CD4-positive, CD25-positive, alpha-beta regulatory T cell (primary cell): Measurements from ENCODE around the gene BACH2. TPM values are rescaled to one million over a fixed set of nuclear protein-coding genes. Genes with fewer than 3 reads are reported as not detected.

Experiments
- ATAC-seq, 2 donors: fragments of 150-1000 bp; cut with Tn5 transposase; one replicate each; pipeline ENCODE4 v1.10.0; 2021; ENCODE audit warnings: low read depth in 2 of 2, moderate number of reproducible peaks in 2 of 2, moderate library complexity in 1 of 2
- DNase-seq, 3 donors: peaks; one replicate each; pipeline versions ENCODE4 v3.0.0 to v3.0.0-alpha.2; 2012 to 2022; ENCODE audit warnings: mixed read lengths in 1 of 3
- H3K27ac ChIP-seq: one replicate; pipeline ENCODE4 v1.7.0; 2013; ENCODE audit warnings: mild to moderate bottlenecking, low read length; ENCODE audit not compliant: insufficient read depth, poor library complexity, severe bottlenecking
- H3K27me3 ChIP-seq: one replicate; pipeline ENCODE4 v1.7.0; 2013; ENCODE audit warnings: low read length; ENCODE audit not compliant: control insufficient read depth, insufficient read depth
- H3K36me3 ChIP-seq: one replicate; pipeline ENCODE4 v1.7.0; 2013; ENCODE audit warnings: mild to moderate bottlenecking, low read length, moderate library complexity; ENCODE audit not compliant: control insufficient read depth, insufficient read depth
- H3K4me1 ChIP-seq: 2 replicates; pipeline ENCODE4 v1.7.0; 2013; ENCODE audit warnings: mild to moderate bottlenecking, low read length; ENCODE audit not compliant: insufficient read depth, control insufficient read depth, poor library complexity, severe bottlenecking
- H3K4me3 ChIP-seq: one replicate; pipeline ENCODE4 v1.7.0; 2013; ENCODE audit warnings: low read depth, mild to moderate bottlenecking, low read length, moderate library complexity
- H3K9me3 ChIP-seq, 2 experiments: 1 replicate in 1 of 2; 2 replicates in 1 of 2; pipeline ENCODE4 v1.7.0; 2013; ENCODE audit warnings: low read length in 2 of 2, mild to moderate bottlenecking in 1 of 2, moderate library complexity in 1 of 2; ENCODE audit not compliant: control insufficient read depth in 2 of 2
- H3K27ac Mint-ChIP-seq, 3 donors: one replicate each; pipeline ENCODE4 v1.8.0; 2020 to 2022; ENCODE audit warnings: mild to moderate bottlenecking in 3 of 3, mixed read lengths in 3 of 3, moderate library complexity in 2 of 3
- H3K27me3 Mint-ChIP-seq: one replicate; pipeline ENCODE4 v1.8.0; 2022; ENCODE audit warnings: mild to moderate bottlenecking, mixed read lengths
- H3K36me3 Mint-ChIP-seq: one replicate; pipeline ENCODE4 v1.8.0; 2020; ENCODE audit warnings: mixed read lengths
- H3K4me1 Mint-ChIP-seq, 4 donors: one replicate each; pipeline ENCODE4 v1.8.0; 2020 to 2022; ENCODE audit warnings: mixed read lengths in 4 of 4, mild to moderate bottlenecking in 1 of 4
- H3K4me3 Mint-ChIP-seq, 4 donors: one replicate each; pipeline ENCODE4 v1.8.0; 2020 to 2022; ENCODE audit warnings: mild to moderate bottlenecking in 4 of 4, mixed read lengths in 4 of 4, moderate library complexity in 3 of 4
- H3K9me3 Mint-ChIP-seq, 7 donors: one replicate each; pipeline ENCODE4 v1.8.0; 2020 to 2022; ENCODE audit warnings: mixed read lengths in 7 of 7, mild to moderate bottlenecking in 3 of 7, moderate library complexity in 2 of 7
- polyA plus RNA-seq, 4 donors: library from polyadenylated mRNA; unstranded; fragments of 300-500 nt; fragmentation: Illumina TruSeq; gene quantifications; one replicate each; pipeline ENCODE4 v1.2.3, GENCODE V29; 2021
- total RNA-seq: library from RNA; stranded (reverse); gene quantifications from one replicate; pipeline ENCODE4 v1.2.3, GENCODE V29; 2022

Gene BACH2
- total and polyA plus RNA-seq, 5 donors from 2014 or later: 3.8 to 51.3 (median 7.1) TPM

- peak overlapping the region; percentile 87 to 95 (median 95) for H3K27ac Mint-ChIP-seq
- Histone ChIP-seq H3K9me3 (no peaks in the 10 kb centered on the region), H3K27ac (peak overlapping the region; percentile 72), H3K36me3 (no peaks in the 10 kb centered on the region), H3K4me3 (peak overlapping the region; percentile 54), H3K4me1 (peaks cover 10% of the 10 kb centered on the region), H3K27me3 (no peaks in the 10 kb centered on the region)
- H3K27me3 Mint-ChIP-seq: no peaks in the 10 kb centered on the region
- no peaks in the 10 kb centered on the region for H3K9me3 Mint-ChIP-seq
- H3K36me3 Mint-ChIP-seq: no peaks in the 10 kb centered on the region
- peak; percentile 13 to 27 for ATAC-seq
- DNase-seq: peak in 1 of 3 donors; percentile 45
- peak overlapping the region; percentile 33 to 85 (median 76) for H3K4me3 Mint-ChIP-seq
- H3K4me1 Mint-ChIP-seq: peaks cover 15 to 77% (median 33%) of the 10 kb centered on the region in 4 donors
Observed at GRCh38 chr6:90187437-90188121, 109.1 kb downstream of the BACH2 start.

GRCh38 chr6:90186637-90187371, 109.8 kb downstream of the BACH2 start:
- DNase-seq: peak in 2 of 3 donors; percentile 52 to 82
- Histone ChIP-seq H3K4me3 (peak overlapping the region; percentile 54), H3K36me3 (no peaks in the 10 kb centered on the region), H3K9me3 (no peaks in the 10 kb centered on the region), H3K27me3 (no peaks in the 10 kb centered on the region), H3K27ac (peak overlapping the region; percentile 72), H3K4me1 (peaks cover 10% of the 10 kb centered on the region)
- Mint-ChIP-seq H3K36me3 (no peaks in the 10 kb centered on the region), H3K4me1 (peaks cover 15 to 80% (median 33%) of the 10 kb centered on the region in 4 donors), H3K27me3 (no peaks in the 10 kb centered on the region), H3K4me3 (peak overlapping the region; percentile 33 to 85 (median 76)), H3K27ac (peak overlapping the region; percentile 87 to 95 (median 95)), H3K9me3 (no peaks in the 10 kb centered on the region)
- ATAC-seq: peak; percentile 64 to 74

DNA sequence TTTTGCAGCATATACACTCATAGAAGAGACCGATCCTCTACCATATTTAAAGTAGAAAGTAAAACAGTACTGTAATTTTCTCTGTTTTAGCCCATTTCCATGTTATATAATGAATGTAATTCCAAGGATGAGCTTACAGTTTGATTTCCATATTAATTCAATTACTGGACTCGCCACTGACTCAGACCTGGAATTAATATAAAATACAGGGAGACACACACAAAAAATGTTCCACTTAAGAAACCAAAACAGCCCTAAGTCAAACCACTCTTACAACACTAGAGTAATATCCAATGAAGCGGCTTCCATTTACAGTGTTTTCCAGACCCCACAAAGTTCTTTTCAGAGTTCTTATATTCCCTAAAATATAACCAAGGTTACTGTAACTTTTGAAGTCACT, 110.6 kb downstream of the BACH2 start:
- no peak overlapping the region for H3K4me3 Mint-ChIP-seq
- Histone ChIP-seq H3K4me3 (no peak overlapping the region), H3K9me3 (no peaks in the 10 kb centered on the region), H3K27ac (peak overlapping the region; percentile 72), H3K36me3 (no peaks in the 10 kb centered on the region), H3K4me1 (peaks cover 10% of the 10 kb centered on the region), H3K27me3 (no peaks in the 10 kb centered on the region)
- H3K4me1 Mint-ChIP-seq: peaks cover 15 to 78% (median 33%) of the 10 kb centered on the region in 4 donors
- H3K27me3 Mint-ChIP-seq: no peaks in the 10 kb centered on the region
- ATAC-seq (no peak), DNase-seq (no peak)
- H3K9me3 Mint-ChIP-seq: no peaks in the 10 kb centered on the region
- H3K27ac Mint-ChIP-seq: peak overlapping the region; percentile 87 to 95 (median 95)
- H3K36me3 Mint-ChIP-seq: no peaks in the 10 kb centered on the region

DNA sequence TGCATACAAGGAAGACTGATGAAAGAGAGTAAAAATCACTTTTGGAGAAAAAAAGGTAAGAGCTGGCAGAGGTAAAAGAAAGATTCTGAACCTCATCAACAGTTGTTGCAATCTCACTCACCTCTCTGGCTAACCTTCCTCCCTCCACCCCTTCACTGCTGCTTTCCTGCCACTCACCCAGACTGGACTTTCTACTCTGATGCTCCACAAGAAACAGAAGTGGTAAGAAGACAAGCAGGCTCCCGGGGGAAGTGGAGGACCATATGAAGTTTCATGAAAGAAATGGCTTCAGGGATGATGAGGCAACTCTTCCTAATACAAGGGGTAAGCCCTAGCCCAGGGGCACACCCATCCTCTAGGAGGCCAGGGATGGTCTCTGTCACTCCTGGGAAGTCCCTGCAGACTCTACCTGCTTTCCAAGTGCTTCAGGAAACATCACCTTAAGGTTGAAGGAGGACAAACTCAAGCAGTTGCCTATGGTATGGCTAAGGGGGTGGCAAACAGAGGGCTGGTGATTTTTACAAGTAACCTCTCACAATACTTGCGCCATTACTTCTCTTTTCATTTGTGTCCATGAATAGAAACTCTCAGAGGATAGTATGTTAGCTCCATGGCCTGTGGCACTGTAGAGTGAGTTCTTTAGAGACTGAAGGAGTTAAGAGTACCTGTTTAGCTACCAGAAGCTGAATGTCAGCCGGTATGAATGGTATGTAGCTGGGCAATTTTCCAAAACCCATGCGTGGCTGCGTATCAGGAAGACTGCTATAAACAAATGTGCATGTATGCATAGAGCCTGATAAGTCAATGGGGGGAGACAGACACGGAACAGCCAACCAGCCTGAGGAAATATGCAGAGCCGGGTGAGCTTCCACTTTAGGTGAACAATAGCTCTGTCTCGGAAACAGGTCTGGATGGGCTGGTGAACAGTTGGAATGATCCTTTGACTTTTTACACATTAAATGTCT, 112.0 kb downstream of the BACH2 start:
- Histone ChIP-seq H3K27ac (no peak overlapping the region), H3K36me3 (no peaks in the 10 kb centered on the region), H3K27me3 (no peaks in the 10 kb centered on the region), H3K4me3 (no peak overlapping the region), H3K4me1 (peaks cover 10% of the 10 kb centered on the region), H3K9me3 (peaks cover 0 to 2% of the 10 kb centered on the region in 2 experiments)
- Mint-ChIP-seq H3K27ac (peak overlapping the region; percentile 68 to 76 (median 71)), H3K27me3 (no peaks in the 10 kb centered on the region), H3K4me1 (peaks cover 15 to 64% (median 31%) of the 10 kb centered on the region in 4 donors), H3K36me3 (no peaks in the 10 kb centered on the region), H3K9me3 (no peaks in the 10 kb centered on the region), H3K4me3 (peak overlapping the region in 1 of 4 donors; percentile 15)
- ATAC-seq (no peak), DNase-seq (no peak)

GRCh38 chr6:90183587-90184333, 112.9 kb downstream of the BACH2 start:
- H3K27me3 Mint-ChIP-seq: no peaks in the 10 kb centered on the region
- H3K27me3 ChIP-seq: no peaks in the 10 kb centered on the region
- no peak overlapping the region for H3K4me3 ChIP-seq
- H3K27ac Mint-ChIP-seq: peak overlapping the region; percentile 68 to 76 (median 71)
- peaks cover 0 to 2% of the 10 kb centered on the region in 2 experiments for H3K9me3 ChIP-seq
- no peaks in the 10 kb centered on the region for H3K9me3 Mint-ChIP-seq
- DNase-seq (no peak), ATAC-seq (no peak)
- peaks cover 10% of the 10 kb centered on the region for H3K4me1 ChIP-seq
- peaks cover 15 to 60% (median 29%) of the 10 kb centered on the region in 4 donors for H3K4me1 Mint-ChIP-seq
- H3K27ac ChIP-seq: no peak overlapping the region
- H3K36me3 ChIP-seq: no peaks in the 10 kb centered on the region
- no peak overlapping the region for H3K4me3 Mint-ChIP-seq
- no peaks in the 10 kb centered on the region for H3K36me3 Mint-ChIP-seq

GRCh38 chr6:90180526-90180925, 116.1 kb downstream of the BACH2 start:
- no peaks in the 10 kb centered on the region for H3K36me3 ChIP-seq
- no peak overlapping the region for H3K4me3 ChIP-seq
- peaks cover 8 to 64% (median 26%) of the 10 kb centered on the region in 4 donors for H3K4me1 Mint-ChIP-seq
- H3K36me3 Mint-ChIP-seq: no peaks in the 10 kb centered on the region
- no peak overlapping the region for H3K4me3 Mint-ChIP-seq
- H3K9me3 ChIP-seq: peaks cover 0 to 2% of the 10 kb centered on the region in 2 experiments
- peaks cover 6% of the 10 kb centered on the region for H3K27me3 Mint-ChIP-seq
- H3K4me1 ChIP-seq: peaks cover 11% of the 10 kb centered on the region
- no peak overlapping the region for H3K27ac ChIP-seq
- H3K27me3 ChIP-seq: peaks cover 2% of the 10 kb centered on the region
- no peaks in the 10 kb centered on the region for H3K9me3 Mint-ChIP-seq
- no peak overlapping the region for H3K27ac Mint-ChIP-seq
- DNase-seq (no peak), ATAC-seq (no peak)
